ENCODE data around the gene TLR9.
"Not testable (repeated sequence)": the region's sequence is repeated elsewhere in the genome, so short reads cannot be mapped to it uniquely, and the experiment has no call there.

TLR9 gene, protein sequence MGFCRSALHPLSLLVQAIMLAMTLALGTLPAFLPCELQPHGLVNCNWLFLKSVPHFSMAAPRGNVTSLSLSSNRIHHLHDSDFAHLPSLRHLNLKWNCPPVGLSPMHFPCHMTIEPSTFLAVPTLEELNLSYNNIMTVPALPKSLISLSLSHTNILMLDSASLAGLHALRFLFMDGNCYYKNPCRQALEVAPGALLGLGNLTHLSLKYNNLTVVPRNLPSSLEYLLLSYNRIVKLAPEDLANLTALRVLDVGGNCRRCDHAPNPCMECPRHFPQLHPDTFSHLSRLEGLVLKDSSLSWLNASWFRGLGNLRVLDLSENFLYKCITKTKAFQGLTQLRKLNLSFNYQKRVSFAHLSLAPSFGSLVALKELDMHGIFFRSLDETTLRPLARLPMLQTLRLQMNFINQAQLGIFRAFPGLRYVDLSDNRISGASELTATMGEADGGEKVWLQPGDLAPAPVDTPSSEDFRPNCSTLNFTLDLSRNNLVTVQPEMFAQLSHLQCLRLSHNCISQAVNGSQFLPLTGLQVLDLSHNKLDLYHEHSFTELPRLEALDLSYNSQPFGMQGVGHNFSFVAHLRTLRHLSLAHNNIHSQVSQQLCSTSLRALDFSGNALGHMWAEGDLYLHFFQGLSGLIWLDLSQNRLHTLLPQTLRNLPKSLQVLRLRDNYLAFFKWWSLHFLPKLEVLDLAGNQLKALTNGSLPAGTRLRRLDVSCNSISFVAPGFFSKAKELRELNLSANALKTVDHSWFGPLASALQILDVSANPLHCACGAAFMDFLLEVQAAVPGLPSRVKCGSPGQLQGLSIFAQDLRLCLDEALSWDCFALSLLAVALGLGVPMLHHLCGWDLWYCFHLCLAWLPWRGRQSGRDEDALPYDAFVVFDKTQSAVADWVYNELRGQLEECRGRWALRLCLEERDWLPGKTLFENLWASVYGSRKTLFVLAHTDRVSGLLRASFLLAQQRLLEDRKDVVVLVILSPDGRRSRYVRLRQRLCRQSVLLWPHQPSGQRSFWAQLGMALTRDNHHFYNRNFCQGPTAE
- 0 to 0.04 reads per million in 2 experiments for total RNA-seq

DNA sequence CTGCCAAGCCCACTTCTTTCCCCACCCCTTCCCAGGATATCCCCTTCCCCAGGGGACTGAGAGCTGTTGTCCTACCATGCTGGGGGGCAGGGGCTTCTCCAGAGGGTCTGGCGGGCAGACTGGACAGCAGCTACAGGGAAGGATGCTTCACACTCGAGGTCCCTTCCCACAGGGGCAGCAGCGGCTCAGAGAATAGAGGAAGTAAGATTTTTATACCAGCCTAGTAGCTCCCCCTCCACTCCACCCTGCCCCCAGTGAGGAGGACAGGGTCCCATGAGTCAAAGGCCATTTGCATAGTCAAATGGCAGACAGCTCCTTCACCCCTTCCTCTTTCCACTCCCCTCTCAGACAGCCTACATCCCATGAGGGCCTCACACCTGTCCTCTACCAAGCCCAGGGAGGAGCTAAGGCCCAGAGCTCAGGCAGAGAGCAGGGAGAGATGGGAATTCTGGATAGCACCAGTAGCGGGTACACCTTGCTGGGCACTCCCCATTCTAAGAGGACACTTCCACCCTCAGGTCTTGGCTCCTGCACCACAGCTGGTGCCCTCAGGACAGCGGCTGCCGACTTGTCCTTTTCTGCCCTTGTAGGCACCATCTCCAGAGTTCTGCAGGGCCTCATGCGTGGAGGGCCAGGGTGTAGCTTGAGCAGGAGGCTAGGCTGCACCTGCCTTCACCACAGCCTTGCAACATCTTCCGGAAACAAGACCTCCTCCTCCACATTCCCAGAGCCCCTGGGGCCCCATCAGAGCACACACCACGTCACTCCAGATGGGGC, at the start of gene TLR9:
Gene TLR9 (minus strand): TSS at position 194 of the 777 bp plus-strand sequence. CDS start 116 bp downstream, at position 78.
- no peak for DNase-seq (ENCODE audit: low read depth)

DNA sequence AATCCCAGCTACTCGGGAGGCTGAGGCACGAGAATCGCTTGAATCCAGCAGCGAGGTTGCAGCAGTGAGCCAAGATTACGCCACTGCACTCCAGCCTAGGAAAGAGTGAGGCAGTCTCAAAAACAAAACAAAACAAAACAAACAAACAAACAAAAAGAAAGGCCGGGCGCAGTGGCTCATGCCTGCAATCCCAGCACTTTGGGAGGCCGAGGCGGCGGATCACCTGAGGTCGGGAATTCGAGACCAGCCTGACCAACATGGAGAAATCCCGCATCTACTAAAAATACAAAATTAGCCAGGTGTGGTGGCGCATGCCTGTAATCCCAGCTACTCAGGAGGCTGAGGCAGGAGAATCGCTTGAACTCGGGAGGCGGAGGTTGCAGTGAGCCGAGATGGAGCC, 49.3 kb upstream of the TLR9 start:
- DNase-seq (ENCODE audit: low read depth), result not testable (repeated sequence)

GRCh38 chr3:52272831-52273230, 47.4 kb upstream of the TLR9 start:
- no peak for DNase-seq (ENCODE audit: low read depth)

DNA sequence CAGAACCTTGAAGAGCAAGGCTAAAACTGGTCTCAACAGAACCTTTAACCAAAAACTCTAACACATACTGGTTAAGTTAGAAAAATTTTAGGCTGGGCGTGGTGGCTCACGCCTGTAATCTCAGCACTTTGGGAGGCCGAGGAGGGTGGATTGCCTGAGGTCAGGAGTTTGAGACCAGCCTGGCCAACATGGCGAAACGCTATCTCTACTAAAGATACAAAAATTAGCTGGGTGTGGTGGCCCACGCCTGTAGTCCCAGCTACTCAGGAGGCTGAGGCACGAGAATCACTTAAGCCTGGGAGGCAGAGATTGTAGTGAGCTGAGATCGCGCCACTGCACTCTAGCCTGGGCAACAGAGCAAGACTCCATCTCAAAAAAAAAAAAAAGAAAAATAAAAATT, 46.7 kb upstream of the TLR9 start:
- DNase-seq (ENCODE audit: low read depth), result not testable (repeated sequence)

GRCh38 chr3:52270252-52270754, 44.9 kb upstream of the TLR9 start:
- no peak for DNase-seq (ENCODE audit: low read depth)

GRCh38 chr3:52269776-52270175, 44.3 kb upstream of the TLR9 start:
- DNase-seq (ENCODE audit: low read depth), result no peak

DNA sequence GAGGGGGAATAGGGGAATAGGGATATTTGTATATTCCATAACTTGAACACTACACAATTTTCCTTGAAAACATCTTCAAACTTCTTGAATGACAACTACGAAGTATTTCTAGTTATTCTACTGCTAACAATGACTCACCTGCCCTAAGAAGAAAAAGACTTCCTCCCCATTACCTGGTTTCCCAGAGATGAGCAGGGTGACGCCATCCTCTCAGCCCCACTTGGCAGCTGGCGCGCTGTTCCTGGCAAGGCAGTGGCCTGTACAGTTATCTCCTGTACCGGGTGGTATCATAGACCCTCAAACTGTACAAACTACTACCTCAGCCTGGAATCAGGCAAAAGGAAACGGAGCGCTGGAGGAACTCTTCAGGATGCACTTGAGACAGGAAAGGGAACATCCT, 42.6 kb upstream of the TLR9 start:
- peak; percentile 49 for DNase-seq (ENCODE audit: low read depth)

DNA sequence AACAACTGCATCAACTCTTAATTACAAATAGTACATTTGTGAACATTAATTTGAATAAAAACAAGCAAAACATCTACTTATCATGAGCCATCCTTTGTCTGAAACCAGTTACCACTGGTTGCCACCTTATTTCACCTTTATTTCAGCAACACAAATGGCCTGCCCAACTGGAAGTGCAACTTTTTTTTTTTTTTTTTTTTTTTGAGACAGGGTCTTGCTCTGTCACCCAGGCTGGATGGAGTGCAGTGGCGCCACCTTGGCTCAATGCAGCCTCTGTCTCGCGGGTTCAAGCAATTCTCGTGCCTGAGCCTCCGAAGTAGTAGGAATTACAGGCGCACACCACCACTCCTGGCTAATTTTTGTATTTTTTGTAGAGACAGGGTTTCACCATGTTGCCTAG, 39.9 kb upstream of the TLR9 start:
- no peak for DNase-seq (ENCODE audit: low read depth)

- DNase-seq (ENCODE audit: low read depth), result no peak
Observed at GRCh38 chr3:52262447-52262846, 37.0 kb upstream of the TLR9 start.

GRCh38 chr3:52259448-52259847, 34.0 kb upstream of the TLR9 start:
- no peak for DNase-seq (ENCODE audit: low read depth)

DNA sequence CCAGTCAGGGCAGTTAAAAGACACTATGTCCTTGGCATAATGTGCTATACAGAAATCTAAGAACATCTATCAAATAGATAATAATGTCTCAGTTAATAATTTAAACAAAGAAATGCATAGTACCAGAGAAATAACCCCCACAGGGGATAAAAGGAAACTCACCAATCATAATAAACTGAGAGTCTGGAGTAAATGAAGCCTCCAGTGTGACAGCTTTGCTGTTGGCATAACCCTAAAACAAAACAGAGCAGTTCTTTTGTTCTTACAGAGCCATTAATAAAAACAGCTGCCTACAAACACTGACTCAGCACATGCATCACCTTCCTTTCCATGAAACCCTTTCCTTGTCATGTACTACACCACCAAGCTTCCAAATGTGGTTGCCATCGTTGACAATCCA, 33.6 kb upstream of the TLR9 start:
- DNase-seq (ENCODE audit: low read depth), result no peak

DNA sequence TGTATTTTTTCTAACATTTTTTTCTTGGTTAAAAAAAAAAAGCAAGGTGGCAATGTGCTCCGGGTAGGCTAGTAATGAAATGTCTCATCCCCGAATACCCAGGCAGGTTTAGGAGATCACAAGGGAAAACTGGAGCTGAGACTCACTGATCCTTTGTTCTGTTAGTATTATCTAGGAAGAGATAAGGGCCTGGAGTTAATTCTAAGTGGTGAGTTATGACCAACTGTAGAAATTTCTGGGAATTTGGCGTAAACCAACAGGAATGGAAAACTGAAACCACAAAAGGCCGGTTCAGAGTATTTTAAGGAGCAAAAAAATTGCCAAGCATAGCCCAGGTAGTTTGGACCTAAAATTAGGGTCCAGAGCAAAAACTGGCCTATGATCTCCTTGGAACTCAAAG, 32.5 kb upstream of the TLR9 start:
- DNase-seq (ENCODE audit: low read depth), result no peak

DNA sequence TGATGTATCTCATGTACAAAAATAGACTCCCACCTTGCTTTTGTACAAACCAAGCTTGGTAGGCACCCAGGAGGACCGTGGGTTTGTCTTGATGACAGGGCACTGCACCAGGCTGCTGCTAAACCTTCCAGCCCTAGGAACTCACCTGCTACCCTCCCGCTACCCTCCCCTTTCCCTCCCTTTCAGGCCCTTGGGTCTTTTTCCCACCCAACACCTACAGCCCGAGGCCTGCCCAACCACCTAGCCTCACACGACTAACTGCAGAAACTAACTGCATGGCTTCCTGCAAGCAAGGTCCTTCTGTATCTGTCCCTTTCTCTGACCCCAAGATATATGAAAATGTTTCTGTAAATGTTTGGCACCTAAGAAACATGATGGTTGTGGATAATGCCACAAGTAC, 31.2 kb upstream of the TLR9 start:
- no peak for DNase-seq (ENCODE audit: low read depth)

GRCh38 chr3:52256159-52256558, 30.7 kb upstream of the TLR9 start:
- no peak for DNase-seq (ENCODE audit: low read depth)

DNA sequence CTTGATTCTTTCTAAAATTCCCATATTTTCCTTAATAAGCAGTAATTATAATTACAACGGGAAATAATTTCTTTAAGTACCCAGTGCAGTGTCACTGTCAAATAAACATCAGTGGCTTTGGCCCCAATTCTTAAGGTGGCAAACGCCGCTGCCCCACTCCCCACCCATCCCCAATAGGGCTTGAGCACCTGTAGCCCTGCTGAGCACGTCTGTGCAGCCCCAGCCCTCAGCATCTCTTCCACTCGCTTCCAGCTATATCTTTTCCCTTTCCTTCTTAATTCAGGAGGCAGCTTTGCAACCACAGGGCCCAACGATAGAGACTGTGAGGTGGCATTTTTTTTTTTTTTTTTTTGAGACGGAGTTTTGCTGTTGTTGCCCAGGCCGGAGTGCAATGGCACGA, 29.2 kb upstream of the TLR9 start:
- no peak for DNase-seq (ENCODE audit: low read depth)

DNA sequence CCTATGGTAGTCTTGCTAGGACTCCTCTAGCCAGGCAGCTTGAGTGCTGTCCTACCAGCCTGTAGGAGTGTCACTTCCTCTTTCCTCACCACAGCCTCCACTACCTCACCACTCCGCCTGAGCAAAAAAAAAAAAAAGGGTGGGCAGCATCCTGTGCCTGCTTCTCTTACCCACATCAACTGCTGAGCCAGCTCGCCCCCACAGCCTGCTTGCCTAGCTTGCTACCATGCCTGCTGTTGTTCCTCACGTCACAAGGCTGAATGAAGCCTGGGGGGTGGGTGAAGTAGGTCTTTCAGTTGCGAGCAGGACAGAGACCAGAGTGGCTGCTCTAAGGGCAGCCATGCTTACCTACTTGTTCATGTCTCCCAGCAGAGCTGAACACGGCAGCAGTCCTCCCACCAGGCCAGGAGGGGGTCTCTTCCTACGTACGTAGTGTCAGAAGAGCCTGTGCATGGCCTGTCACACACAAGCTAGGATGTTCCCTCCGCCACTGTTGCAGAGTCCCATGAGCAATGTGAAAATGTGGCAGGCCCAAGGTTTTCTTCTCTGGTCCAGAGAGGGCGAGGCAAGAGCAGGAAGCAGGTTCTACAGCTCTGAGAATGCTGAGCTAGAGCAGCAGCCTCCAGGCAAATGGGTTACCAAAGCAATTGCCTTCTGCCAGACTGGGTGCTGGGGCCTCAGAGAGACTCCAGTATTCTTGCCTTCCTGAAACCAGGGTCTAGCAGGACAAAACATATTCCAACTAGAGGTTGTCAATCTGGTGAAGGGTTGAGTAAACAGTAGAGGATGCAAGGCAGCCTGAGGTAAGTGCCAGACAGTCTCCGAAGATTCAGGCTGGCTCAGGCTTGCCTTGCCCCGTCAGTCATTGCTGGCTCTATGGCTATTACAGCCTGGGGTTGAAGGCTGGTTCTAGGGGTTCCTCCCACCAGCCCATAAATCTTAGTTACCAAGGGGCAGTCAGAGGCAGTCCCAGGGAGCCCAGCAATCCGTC, 28.2 kb upstream of the TLR9 start:
- peak; percentile 82 for DNase-seq (ENCODE audit: low read depth)

DNA sequence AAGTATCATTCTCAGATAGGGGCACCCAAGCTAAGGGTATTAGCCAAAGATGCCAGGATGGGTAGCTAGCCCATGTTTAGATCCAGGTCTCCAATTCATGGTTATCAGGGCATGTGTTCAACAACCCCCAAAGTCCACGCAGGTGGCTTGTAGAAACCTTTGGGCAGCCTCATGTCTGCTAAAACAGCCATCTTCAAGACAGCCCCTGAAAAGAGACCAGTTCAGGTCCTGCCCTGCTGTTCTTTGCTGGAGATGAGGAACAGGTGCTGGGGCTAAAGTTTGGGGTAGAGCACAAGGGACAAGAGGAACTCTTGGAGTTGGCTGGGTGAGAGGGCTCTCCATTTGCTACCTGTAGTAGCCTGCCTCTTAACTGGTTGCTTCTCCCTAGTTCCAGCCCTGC, 24.7 kb upstream of the TLR9 start:
- no peak for DNase-seq (ENCODE audit: low read depth)

- no peak for DNase-seq (ENCODE audit: low read depth)
Observed at GRCh38 chr3:52249683-52250082, 24.2 kb upstream of the TLR9 start.

GRCh38 chr3:52248816-52249547, 23.5 kb upstream of the TLR9 start:
- DNase-seq (ENCODE audit: low read depth), result no peak

DNA sequence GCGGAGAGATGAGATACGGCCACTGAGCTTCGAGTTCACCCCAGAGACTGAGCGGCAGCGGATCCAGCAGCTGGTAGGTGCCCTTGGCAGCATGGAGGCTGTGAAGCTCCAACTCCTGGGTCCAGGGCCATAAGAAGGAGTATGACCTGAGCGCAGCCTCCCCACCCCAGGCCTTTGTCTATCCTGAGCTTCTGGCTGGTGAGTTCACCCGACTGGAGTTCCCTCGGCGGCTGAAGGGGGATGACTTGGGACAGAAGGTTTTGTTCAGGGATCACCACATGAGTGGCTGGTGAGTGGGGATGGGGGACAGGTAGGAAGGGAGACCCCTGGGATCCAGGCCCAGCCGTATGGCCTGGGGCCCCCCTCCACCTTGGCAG, 22.7 kb upstream of the TLR9 start:
- DNase-seq (ENCODE audit: low read depth), result no peak

Measured in T follicular helper cell (primary cell).